ENCODE measurements around the gene VPS13A.

- no peak for TF ChIP-seq CTCF (conservative IDR thresholded peaks at IDR 0.05 in 1 of 2, IDR thresholded peaks at IDR 0.05 in 1 of 2; ENCODE audit: extremely low read depth in 1 of 2, insufficient read depth in 1 of 2, low read depth in 1 of 2, low read length in 2 of 2)
- TF ChIP-seq EZH2 (IDR thresholded peaks at IDR 0.05; ENCODE audit: borderline replicate concordance, low read length): no peak
These were observed 20.5 kb upstream of the VPS13A start for GRCh38 chr9:77156646-77157371.

All from mammary epithelial cell (primary cell).